Adrenal gland (tissue), 12 donors: Measurements from ENCODE around the gene TSPAN8. TPM values are rescaled to one million over a fixed set of nuclear protein-coding genes. Genes with fewer than 3 reads are reported as not detected.

Experiments used
- DNase-seq, 7 donors: peaks; one replicate each; pipeline ENCODE4 v3.0.0-alpha.2; 2019 to 2020
- H3K27ac ChIP-seq, 5 donors: fragments of 200-600 bp; sonication (generic) in 4 of 5; 1 replicate in 3 of 5; 2 replicates in 2 of 5; pipeline versions ENCODE4 v1.5.1 to v1.8.0; 2016 to 2020; ENCODE audit warnings: mild to moderate bottlenecking in 1 of 5
- H3K27me3 ChIP-seq: fragments of 200-600 bp; 2 replicates; pipeline ENCODE4 v1.8.0; 2021
- H3K36me3 ChIP-seq, 2 donors: fragments of 200-600 bp; replicated peaks in 1 of 2; 1 replicate in 1 of 2; 2 replicates in 1 of 2; pipeline versions ENCODE4 v1.5.1 to v1.8.0; 2018 to 2022
- H3K4me1 ChIP-seq, 2 donors: fragments of 200-600 bp; replicated peaks in 1 of 2; 1 replicate in 1 of 2; 2 replicates in 1 of 2; pipeline versions ENCODE4 v1.5.1 to v1.8.0; 2018 to 2021
- H3K4me3 ChIP-seq, 4 donors: fragments of 200-600 bp; sonication (generic) in 3 of 4; one replicate each; pipeline ENCODE4 v1.5.1; 2016 to 2018
- H3K9me3 ChIP-seq, 3 donors: fragments of 200-600 bp; sonication (generic) in 1 of 3; replicated peaks in 1 of 3; 1 replicate in 2 of 3; 2 replicates in 1 of 3; pipeline versions ENCODE4 v1.5.1 to v1.8.0; 2016 to 2021
- POLR2A ChIP-seq, 2 donors: fragments of 450-650 bp; IDR thresholded peaks; one replicate each; pipeline ENCODE4 v1.6.1; 2017; ENCODE audit warnings: antibody characterized with exemption in 2 of 2, mild to moderate bottlenecking in 2 of 2, moderate library complexity in 1 of 2
- WGBS, 4 donors: extraction: QIAGEN DNeasy Blood & Tissue Kit in 2 of 4; methylation state at CpG; one replicate each; pipeline versions ENCODE4 v1.1.5 to v1.1.7; 2013 to 2017; 5-methylcytosine and 5-hydroxymethylcytosine counted together
- intact Hi-C, 2 donors: fragments of 100-400 bp; cut with DNase I; formaldehyde crosslinking; loops; one replicate each; pipeline versions ENCODE4 v1.14.1 to v1.15.0; 2022 to 2023
- polyA plus RNA-seq, 3 donors: library from polyadenylated mRNA; stranded (reverse); fragments of 200-250 nt in 2 of 3; fragments of 350-450 nt in 1 of 3; fragmentation: Illumina TruSeq in 1 of 3; extraction: RNeasy Lipid Tissue Mini Kit (QIAGEN cat#74804) in 1 of 3; gene quantifications; one replicate each; pipeline ENCODE4 v1.2.3, GENCODE V29; 2013 to 2014
- total RNA-seq, 9 donors: library from RNA; depleted of rRNA in 4 of 9; stranded (reverse); fragments of >200 nt in 4 of 9; fragments of 120-200 nt in 1 of 9; fragmentation: NEBNext Ultra II Directional in 1 of 9; extraction: Animal tissue kit (Norgen Biotek cat#: 25700) in 1 of 9; gene quantifications; one replicate each; pipeline versions ENCODE4 v1.1.0 to v1.2.4, GENCODE V29; 2013 to 2023
- TF ChIP-seq, protein P1 (sequence below), 6 experiments: fragments of 450-650 bp in 4 of 6; fragments of 200-600 bp in 2 of 6; sonication (generic) in 1 of 6; IDR thresholded peaks; 1 replicate in 5 of 6; 2 replicates in 1 of 6; pipeline versions ENCODE4 v1.5.1 to v1.8.0; 2016 to 2021; ENCODE audit warnings: antibody characterized with exemption in 6 of 6, mild to moderate bottlenecking in 2 of 6, moderate library complexity in 1 of 6
- donor health status: healthy with polysubstance abuse.
- donor health status: Bipolar disorder and iron deficiency.
- donor health status: DM: yes; HTN: yes; CAD: no.
- donor health status: DM: no; HTN: no; CAD: no.
- donor health status: DM: no; HTN: no; CAD: no.
- donor health status: DM: yes; HTN: yes; CAD: no.

The TSPAN8 gene
- total and polyA plus RNA-seq, 12 donors, result 0.90 to 11.6 (median 3.7) TPM

DNA sequence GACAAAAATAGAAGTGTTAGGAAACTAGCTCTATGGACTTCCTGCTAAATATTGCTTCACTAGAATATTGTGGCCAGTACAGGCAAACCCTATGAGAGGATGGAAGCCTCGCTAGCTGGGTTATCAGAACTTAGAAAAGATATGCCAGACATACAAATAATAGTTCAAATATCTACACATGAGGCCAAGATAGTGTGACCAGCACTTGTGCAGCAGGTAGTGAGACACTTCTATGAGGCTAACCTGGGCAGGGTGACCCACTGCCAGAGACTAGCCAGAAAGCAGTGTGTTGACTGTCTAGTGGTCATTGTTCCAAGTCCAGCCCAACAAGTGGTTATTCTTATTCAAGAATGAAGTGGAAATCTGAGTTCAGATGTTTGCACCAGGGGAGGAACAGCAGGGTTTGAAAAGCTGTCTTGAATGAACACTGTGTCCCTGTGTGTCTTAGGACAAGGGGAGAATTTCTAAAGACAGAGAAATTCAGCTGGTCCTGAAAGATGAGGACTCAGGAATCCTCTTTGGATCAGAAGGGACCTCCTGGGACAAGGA is 16.3 kb downstream of the TSPAN8 start:
- Histone ChIP-seq H3K4me3 (no peak overlapping the region), H3K9me3 (no peaks in the 10 kb centered on the region), H3K27me3 (no peaks in the 10 kb centered on the region), H3K27ac (peak overlapping the region in 1 of 5 donors; percentile 34), H3K36me3 (no peaks in the 10 kb centered on the region), H3K4me1 (no peaks in the 10 kb centered on the region)
- no peak for DNase-seq
- 67 to 89% (median 70%) methylated on average over 1 of the region's 1 CpG for WGBS, 4 donors
- no peak for TF ChIP-seq POLR2A (IDR thresholded peaks at IDR 0.05)
- TF ChIP-seq, protein P1, sequence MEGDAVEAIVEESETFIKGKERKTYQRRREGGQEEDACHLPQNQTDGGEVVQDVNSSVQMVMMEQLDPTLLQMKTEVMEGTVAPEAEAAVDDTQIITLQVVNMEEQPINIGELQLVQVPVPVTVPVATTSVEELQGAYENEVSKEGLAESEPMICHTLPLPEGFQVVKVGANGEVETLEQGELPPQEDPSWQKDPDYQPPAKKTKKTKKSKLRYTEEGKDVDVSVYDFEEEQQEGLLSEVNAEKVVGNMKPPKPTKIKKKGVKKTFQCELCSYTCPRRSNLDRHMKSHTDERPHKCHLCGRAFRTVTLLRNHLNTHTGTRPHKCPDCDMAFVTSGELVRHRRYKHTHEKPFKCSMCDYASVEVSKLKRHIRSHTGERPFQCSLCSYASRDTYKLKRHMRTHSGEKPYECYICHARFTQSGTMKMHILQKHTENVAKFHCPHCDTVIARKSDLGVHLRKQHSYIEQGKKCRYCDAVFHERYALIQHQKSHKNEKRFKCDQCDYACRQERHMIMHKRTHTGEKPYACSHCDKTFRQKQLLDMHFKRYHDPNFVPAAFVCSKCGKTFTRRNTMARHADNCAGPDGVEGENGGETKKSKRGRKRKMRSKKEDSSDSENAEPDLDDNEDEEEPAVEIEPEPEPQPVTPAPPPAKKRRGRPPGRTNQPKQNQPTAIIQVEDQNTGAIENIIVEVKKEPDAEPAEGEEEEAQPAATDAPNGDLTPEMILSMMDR (IDR thresholded peaks at IDR 0.05), result no peak
- intact Hi-C loops, result no loop called here

- Histone ChIP-seq H3K4me3 (no peak overlapping the region), H3K27ac (no peak overlapping the region), H3K36me3 (no peaks in the 10 kb centered on the region), H3K27me3 (no peaks in the 10 kb centered on the region), H3K4me1 (no peaks in the 10 kb centered on the region), H3K9me3 (no peaks in the 10 kb centered on the region)
- no peak for TF ChIP-seq POLR2A (IDR thresholded peaks at IDR 0.05)
- TF ChIP-seq, protein P1 (IDR thresholded peaks at IDR 0.05), result no peak
- WGBS, 4 donors, result 78 to 90% (median 81%) methylated on average over 6 of the region's 6 CpGs
- no peak for DNase-seq
- intact Hi-C loops, result no loop called here
Observed at GRCh38 chr12:71139153-71139735, 18.6 kb downstream of the TSPAN8 start.

DNA sequence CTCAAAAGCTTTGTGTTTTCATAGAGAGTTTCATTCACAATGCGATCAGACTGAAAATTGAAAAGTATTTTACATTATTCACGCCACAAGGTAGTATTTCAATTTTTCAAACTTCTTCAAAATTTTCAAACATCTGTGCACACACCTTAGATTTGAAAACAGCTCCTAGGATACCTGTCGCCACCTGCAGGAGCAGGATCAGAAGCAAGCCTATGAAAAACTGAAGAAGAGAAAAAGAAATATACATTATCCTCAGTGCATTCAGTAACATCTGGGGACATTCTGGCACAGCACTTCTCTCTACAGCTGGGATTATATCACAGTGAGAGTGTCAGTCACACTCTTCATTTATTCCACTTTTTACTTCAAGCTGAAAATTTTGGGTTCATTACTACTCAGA is 19.8 kb downstream of the TSPAN8 start:
- intact Hi-C loops, result no loop called here
- Histone ChIP-seq H3K36me3 (no peaks in the 10 kb centered on the region), H3K27me3 (no peaks in the 10 kb centered on the region), H3K9me3 (no peaks in the 10 kb centered on the region), H3K4me1 (peaks cover 0 to 4% of the 10 kb centered on the region in 2 donors), H3K4me3 (no peak overlapping the region), H3K27ac (no peak overlapping the region)
- DNase-seq, result no peak
- TF ChIP-seq, protein P1 (IDR thresholded peaks at IDR 0.05), result no peak
- no peak for TF ChIP-seq POLR2A (IDR thresholded peaks at IDR 0.05)
- WGBS, 4 donors, result 78 to 86% (median 81%) methylated on average over 3 of the region's 3 CpGs

DNA sequence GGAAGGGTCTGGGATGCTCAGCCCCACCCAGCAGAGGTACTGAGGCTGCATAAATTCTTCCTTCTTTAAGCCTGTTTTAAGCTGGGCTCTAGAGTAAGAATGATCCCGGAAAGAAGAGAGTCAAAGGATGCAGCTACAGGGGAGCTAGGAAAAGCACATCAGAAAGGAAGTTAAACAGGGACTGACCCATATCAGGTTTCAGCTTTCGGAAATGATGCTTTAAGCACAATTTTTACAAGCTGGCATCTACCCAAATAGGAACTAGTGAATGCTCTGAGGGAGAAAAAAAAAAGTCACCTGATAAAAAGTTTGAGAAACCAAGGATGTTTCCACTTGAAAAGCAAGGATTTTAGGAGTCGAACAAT is 22.0 kb downstream of the TSPAN8 start:
- intact Hi-C loops, result no loop called here
- no peak overlapping the region for H3K4me3 ChIP-seq
- WGBS, 4 donors, result 57 to 66% (median 61%) methylated on average over 3 of the region's 3 CpGs
- no peaks in the 10 kb centered on the region for H3K36me3 ChIP-seq
- no peaks in the 10 kb centered on the region for H3K27me3 ChIP-seq
- no peak for DNase-seq
- TF ChIP-seq, protein P1 (IDR thresholded peaks at IDR 0.05), result no peak
- TF ChIP-seq POLR2A (IDR thresholded peaks at IDR 0.05), result no peak
- H3K27ac ChIP-seq, result no peak overlapping the region
- H3K4me1 ChIP-seq, result peaks cover 0 to 4% of the 10 kb centered on the region in 2 donors
- no peaks in the 10 kb centered on the region for H3K9me3 ChIP-seq
